GM18526 (cell line): ENCODE data around the gene SERPINF2.
A peak's percentile ranks its signal among the peaks of the same experiment; 100 is the strongest.

Experiments used
- POLR2A ChIP-seq: IDR thresholded peaks from 3 replicates; pipeline ENCODE4 v1.6.1; 2011; ENCODE audit not compliant: insufficient read length; ENCODE audit errors: extremely low read depth

The SERPINF2 gene

GRCh38 chr17:1714427-1714979, 28.2 kb upstream of the SERPINF2 start:
- no peak for TF ChIP-seq POLR2A

- TF ChIP-seq POLR2A, result no peak
Measured at GRCh38 chr17:1714980-1715802, 27.5 kb upstream of the SERPINF2 start.

GRCh38 chr17:1715803-1716075, 26.9 kb upstream of the SERPINF2 start:
- TF ChIP-seq POLR2A, result no peak

- peak; percentile 94 for TF ChIP-seq POLR2A
Measured at GRCh38 chr17:1716076-1716911, 26.4 kb upstream of the SERPINF2 start.

GRCh38 chr17:1716912-1717695, 25.6 kb upstream of the SERPINF2 start:
- TF ChIP-seq POLR2A, result peak; percentile 57

GRCh38 chr17:1718362-1719165, 24.1 kb upstream of the SERPINF2 start:
- TF ChIP-seq POLR2A, result no peak

GRCh38 chr17:1720856-1721386, 21.8 kb upstream of the SERPINF2 start:
- no peak for TF ChIP-seq POLR2A

- peak; percentile 43 for TF ChIP-seq POLR2A
Measured at GRCh38 chr17:1724351-1724868, 18.3 kb upstream of the SERPINF2 start, which contains the start of gene WDR81. WDR81 (plus strand) TSS chr17:1724704; CDS start chr17:1724960, 256 bp downstream.

- TF ChIP-seq POLR2A, result no peak
Measured at GRCh38 chr17:1724869-1725641, 17.6 kb upstream of the SERPINF2 start.

- TF ChIP-seq POLR2A, result no peak
Measured at GRCh38 chr17:1725642-1726511, 16.8 kb upstream of the SERPINF2 start.

GRCh38 chr17:1726626-1727257, 15.9 kb upstream of the SERPINF2 start:
- no peak for TF ChIP-seq POLR2A
